ENCODE results near the gene EPX.

DNA sequence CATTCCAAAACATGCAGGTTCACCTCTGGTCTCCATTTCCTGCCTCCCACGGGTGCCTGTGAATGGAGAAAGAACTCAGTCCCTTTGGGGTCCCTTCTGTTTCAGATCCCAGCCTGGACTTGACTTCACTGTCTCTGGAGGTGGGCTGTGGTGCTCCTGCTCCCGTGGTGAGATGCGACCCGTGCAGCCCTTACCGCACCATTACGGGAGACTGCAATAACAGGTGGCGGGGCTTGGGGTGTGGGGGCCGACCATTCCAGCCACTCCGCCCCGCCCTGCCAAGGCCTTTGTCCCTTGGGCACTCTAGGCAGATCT lies 56.4 kb downstream of the EPX start:
- TF ChIP-seq POLR2AphosphoS5 (IDR thresholded peaks at IDR 0.05) (no peak), EP300 (conservative IDR thresholded peaks at IDR 0.05; ENCODE audit: poor library complexity, severe bottlenecking) (no peak), EZH2 (IDR thresholded peaks at IDR 0.05; ENCODE audit: borderline replicate concordance, insufficient read depth, low read length, poor library complexity, severe bottlenecking) (no peak), TAF1 (IDR thresholded peaks at IDR 0.05; ENCODE audit: low read depth) (no peak), RAD21 (conservative IDR thresholded peaks at IDR 0.05) (no peak), SMC3 (conservative IDR thresholded peaks at IDR 0.05; ENCODE audit: poor library complexity) (no peak), MXI1 (conservative IDR thresholded peaks at IDR 0.05; ENCODE audit: poor library complexity, severe bottlenecking) (no peak)
- TF ChIP-seq, protein P1, sequence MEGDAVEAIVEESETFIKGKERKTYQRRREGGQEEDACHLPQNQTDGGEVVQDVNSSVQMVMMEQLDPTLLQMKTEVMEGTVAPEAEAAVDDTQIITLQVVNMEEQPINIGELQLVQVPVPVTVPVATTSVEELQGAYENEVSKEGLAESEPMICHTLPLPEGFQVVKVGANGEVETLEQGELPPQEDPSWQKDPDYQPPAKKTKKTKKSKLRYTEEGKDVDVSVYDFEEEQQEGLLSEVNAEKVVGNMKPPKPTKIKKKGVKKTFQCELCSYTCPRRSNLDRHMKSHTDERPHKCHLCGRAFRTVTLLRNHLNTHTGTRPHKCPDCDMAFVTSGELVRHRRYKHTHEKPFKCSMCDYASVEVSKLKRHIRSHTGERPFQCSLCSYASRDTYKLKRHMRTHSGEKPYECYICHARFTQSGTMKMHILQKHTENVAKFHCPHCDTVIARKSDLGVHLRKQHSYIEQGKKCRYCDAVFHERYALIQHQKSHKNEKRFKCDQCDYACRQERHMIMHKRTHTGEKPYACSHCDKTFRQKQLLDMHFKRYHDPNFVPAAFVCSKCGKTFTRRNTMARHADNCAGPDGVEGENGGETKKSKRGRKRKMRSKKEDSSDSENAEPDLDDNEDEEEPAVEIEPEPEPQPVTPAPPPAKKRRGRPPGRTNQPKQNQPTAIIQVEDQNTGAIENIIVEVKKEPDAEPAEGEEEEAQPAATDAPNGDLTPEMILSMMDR (IDR thresholded peaks at IDR 0.05; ENCODE audit: poor library complexity, severe bottlenecking), result no peak
- TF ChIP-seq, protein P2, sequence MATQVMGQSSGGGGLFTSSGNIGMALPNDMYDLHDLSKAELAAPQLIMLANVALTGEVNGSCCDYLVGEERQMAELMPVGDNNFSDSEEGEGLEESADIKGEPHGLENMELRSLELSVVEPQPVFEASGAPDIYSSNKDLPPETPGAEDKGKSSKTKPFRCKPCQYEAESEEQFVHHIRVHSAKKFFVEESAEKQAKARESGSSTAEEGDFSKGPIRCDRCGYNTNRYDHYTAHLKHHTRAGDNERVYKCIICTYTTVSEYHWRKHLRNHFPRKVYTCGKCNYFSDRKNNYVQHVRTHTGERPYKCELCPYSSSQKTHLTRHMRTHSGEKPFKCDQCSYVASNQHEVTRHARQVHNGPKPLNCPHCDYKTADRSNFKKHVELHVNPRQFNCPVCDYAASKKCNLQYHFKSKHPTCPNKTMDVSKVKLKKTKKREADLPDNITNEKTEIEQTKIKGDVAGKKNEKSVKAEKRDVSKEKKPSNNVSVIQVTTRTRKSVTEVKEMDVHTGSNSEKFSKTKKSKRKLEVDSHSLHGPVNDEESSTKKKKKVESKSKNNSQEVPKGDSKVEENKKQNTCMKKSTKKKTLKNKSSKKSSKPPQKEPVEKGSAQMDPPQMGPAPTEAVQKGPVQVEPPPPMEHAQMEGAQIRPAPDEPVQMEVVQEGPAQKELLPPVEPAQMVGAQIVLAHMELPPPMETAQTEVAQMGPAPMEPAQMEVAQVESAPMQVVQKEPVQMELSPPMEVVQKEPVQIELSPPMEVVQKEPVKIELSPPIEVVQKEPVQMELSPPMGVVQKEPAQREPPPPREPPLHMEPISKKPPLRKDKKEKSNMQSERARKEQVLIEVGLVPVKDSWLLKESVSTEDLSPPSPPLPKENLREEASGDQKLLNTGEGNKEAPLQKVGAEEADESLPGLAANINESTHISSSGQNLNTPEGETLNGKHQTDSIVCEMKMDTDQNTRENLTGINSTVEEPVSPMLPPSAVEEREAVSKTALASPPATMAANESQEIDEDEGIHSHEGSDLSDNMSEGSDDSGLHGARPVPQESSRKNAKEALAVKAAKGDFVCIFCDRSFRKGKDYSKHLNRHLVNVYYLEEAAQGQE (IDR thresholded peaks at IDR 0.05; ENCODE audit: borderline replicate concordance), result no peak

Data from neural cell (in vitro differentiated cells).